Erythroblast (primary cell): ENCODE data around the gene NEMP1.

Source experiments
- GATA1 ChIP-seq: IDR thresholded peaks from 2 replicates; pipeline ENCODE4 v1.6.1; 2011; ENCODE audit warnings: low read depth, mild to moderate bottlenecking, control low read depth, low read length, moderate library complexity
- POLR2A ChIP-seq: IDR thresholded peaks from 2 replicates; pipeline ENCODE4 v1.6.1; 2011; ENCODE audit warnings: mild to moderate bottlenecking, low read length

GRCh38 chr12:57019983-57020719, 58.4 kb downstream of the NEMP1 start:
- TF ChIP-seq POLR2A: no peak
- no peak for TF ChIP-seq GATA1
